ENCODE measurements around the gene SLC17A6. TPM values are rescaled to one million over a fixed set of nuclear protein-coding genes. Genes with fewer than 3 reads are reported as not detected.

The SLC17A6 gene
- total RNA-seq, 2 experiments from 2014 or later: not detected

DNA sequence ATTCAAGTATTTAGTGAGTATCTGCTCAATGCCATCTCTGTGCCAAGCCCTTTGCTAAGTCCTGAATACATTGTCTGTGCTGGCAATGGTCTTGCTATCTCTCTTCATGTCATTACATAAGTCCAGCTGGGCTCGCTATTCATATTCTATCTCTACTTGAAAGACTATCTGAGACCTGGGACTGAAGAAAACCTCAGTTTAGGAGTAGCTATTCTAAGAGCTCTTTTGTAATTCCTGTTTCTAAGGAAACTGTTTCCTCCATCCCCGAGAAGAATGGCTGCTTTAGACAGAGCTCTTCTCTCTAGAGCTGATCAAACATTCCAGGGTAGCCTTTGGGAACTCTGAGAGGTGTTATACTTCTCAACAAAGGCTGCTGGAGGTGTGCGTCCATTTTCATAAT is 33.0 kb downstream of the SLC17A6 start:
- ATAC-seq (ENCODE audit: poor library complexity) (no peak), DNase-seq (no peak)
- CTCF ChIA-PET: no interaction called here
- H3K4me3 Mint-ChIP-seq: no peak overlapping the region
- no peaks in the 10 kb centered on the region for H3K27me3 ChIP-seq (ENCODE audit: control insufficient read depth in 1 of 2, insufficient read depth in 2 of 2, low read length in 2 of 2)
- TF ChIP-seq, protein P1, sequence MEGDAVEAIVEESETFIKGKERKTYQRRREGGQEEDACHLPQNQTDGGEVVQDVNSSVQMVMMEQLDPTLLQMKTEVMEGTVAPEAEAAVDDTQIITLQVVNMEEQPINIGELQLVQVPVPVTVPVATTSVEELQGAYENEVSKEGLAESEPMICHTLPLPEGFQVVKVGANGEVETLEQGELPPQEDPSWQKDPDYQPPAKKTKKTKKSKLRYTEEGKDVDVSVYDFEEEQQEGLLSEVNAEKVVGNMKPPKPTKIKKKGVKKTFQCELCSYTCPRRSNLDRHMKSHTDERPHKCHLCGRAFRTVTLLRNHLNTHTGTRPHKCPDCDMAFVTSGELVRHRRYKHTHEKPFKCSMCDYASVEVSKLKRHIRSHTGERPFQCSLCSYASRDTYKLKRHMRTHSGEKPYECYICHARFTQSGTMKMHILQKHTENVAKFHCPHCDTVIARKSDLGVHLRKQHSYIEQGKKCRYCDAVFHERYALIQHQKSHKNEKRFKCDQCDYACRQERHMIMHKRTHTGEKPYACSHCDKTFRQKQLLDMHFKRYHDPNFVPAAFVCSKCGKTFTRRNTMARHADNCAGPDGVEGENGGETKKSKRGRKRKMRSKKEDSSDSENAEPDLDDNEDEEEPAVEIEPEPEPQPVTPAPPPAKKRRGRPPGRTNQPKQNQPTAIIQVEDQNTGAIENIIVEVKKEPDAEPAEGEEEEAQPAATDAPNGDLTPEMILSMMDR (IDR thresholded peaks at IDR 0.05): no peak
- no peaks in the 10 kb centered on the region for H3K9me3 ChIP-seq (ENCODE audit: control insufficient read depth in 1 of 2, insufficient read depth in 1 of 2, low read length in 2 of 2)
- intact Hi-C loops (cut with DNase I, micrococcal nuclease): no loop called here
- POLR2A ChIA-PET: interaction anchor here (0.6 kb wide), 1 partner anchor 1546 kb away, joined by 3 read pairs; no protein-coding TSS in a partner anchor
- H3K4me3 ChIP-seq (ENCODE audit: low read length): no peak overlapping the region
- no peaks in the 10 kb centered on the region for H3K4me1 Mint-ChIP-seq (ENCODE audit: low read depth)
- no peaks in the 10 kb centered on the region for H3K36me3 ChIP-seq (ENCODE audit: insufficient read depth, low read length)
- H3K27ac ChIP-seq (ENCODE audit: low read depth in 1 of 2, low read length in 2 of 2): no peak overlapping the region
- H3K27me3 Mint-ChIP-seq: peaks cover 5% of the 10 kb centered on the region
- H3K27ac Mint-ChIP-seq: no peak overlapping the region
- H3K4me1 ChIP-seq (ENCODE audit: insufficient read depth, low read length): no peaks in the 10 kb centered on the region
- no peaks in the 10 kb centered on the region for H3K36me3 Mint-ChIP-seq (ENCODE audit: low read depth)
- no peaks in the 10 kb centered on the region for H3K9me3 Mint-ChIP-seq

DNA sequence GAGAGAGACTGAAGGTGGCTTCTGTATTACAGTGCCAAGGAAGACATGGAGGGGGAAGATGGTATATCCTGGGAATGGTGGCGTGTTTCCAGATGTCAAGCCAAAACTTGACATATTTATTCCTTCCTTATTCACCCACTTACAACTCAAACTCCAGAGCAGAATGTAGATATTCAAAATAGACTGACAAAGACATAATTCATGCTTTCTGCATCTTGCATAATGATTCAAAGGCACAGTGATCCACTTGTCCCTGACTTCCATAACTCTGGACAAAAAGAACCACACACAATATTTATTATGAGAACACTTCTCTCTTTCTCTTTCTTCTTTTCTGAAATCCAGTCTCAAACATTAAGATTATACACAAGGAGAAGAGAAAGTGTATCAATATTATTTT is 48.9 kb downstream of the SLC17A6 start:
- Histone ChIP-seq H3K27ac (ENCODE audit: low read depth in 1 of 2, low read length in 2 of 2) (no peak overlapping the region), H3K4me3 (ENCODE audit: low read length) (no peak overlapping the region), H3K27me3 (ENCODE audit: control insufficient read depth in 1 of 2, insufficient read depth in 2 of 2, low read length in 2 of 2) (no peaks in the 10 kb centered on the region), H3K9me3 (ENCODE audit: control insufficient read depth in 1 of 2, insufficient read depth in 1 of 2, low read length in 2 of 2) (no peaks in the 10 kb centered on the region), H3K4me1 (ENCODE audit: insufficient read depth, low read length) (no peaks in the 10 kb centered on the region), H3K36me3 (ENCODE audit: insufficient read depth, low read length) (no peaks in the 10 kb centered on the region)
- intact Hi-C loops (cut with DNase I, micrococcal nuclease): no loop called here
- Mint-ChIP-seq H3K27me3 (peaks cover 31% of the 10 kb centered on the region), H3K4me1 (ENCODE audit: low read depth) (no peaks in the 10 kb centered on the region), H3K4me3 (no peak overlapping the region), H3K36me3 (ENCODE audit: low read depth) (no peaks in the 10 kb centered on the region), H3K9me3 (no peaks in the 10 kb centered on the region), H3K27ac (no peak overlapping the region)
- TF ChIP-seq, protein P1 (IDR thresholded peaks at IDR 0.05): no peak
- ChIA-PET CTCF (no interaction called here), POLR2A (no interaction called here)
- ATAC-seq (ENCODE audit: poor library complexity): no peak
- DNase-seq: no peak

DNA sequence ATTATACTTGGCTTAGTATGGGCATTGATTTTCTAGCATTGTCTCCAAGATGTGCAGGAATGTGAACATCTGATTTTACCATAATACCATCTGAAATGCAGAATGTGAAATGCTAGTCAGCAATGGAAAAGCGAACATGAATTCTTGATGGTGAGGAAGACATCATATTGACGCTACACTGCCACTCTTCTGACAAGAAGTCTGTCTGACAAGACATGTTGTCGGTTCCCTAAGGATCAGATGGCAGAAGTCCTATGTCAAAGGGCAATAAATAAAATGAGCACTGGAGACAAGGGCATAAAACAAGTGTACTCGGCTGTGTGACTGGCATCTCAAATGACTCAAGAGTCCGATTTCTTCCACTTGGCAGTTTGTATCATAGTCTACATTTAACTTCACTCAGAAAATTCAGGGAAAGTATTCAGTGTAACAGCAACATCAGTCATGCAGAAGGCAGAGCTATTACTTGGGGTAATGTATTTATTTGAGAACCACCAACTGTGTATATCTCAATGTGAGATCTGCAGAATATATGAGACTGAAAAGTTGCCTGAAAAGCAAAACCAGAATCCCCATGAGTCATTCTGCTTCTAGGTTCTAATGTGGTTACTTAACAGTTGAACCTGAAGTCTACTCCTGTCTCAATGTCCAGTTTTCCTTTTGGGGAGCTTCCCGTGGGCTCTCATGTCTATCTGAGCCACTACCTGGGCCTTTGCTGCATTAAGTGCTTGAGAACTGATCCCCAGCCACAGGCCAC is 51.5 kb downstream of the SLC17A6 start:
- no peaks in the 10 kb centered on the region for H3K9me3 Mint-ChIP-seq
- H3K4me1 ChIP-seq (ENCODE audit: insufficient read depth, low read length): no peaks in the 10 kb centered on the region
- no peaks in the 10 kb centered on the region for H3K9me3 ChIP-seq (ENCODE audit: control insufficient read depth in 1 of 2, insufficient read depth in 1 of 2, low read length in 2 of 2)
- CTCF ChIA-PET: no interaction called here
- no peak overlapping the region for H3K27ac ChIP-seq (ENCODE audit: low read depth in 1 of 2, low read length in 2 of 2)
- H3K27me3 Mint-ChIP-seq: peaks cover 38% of the 10 kb centered on the region
- H3K27me3 ChIP-seq (ENCODE audit: control insufficient read depth in 1 of 2, insufficient read depth in 2 of 2, low read length in 2 of 2): no peaks in the 10 kb centered on the region
- TF ChIP-seq, protein P1 (IDR thresholded peaks at IDR 0.05): no peak
- DNase-seq (no peak), ATAC-seq (ENCODE audit: poor library complexity) (no peak)
- H3K36me3 ChIP-seq (ENCODE audit: insufficient read depth, low read length): no peaks in the 10 kb centered on the region
- no peaks in the 10 kb centered on the region for H3K36me3 Mint-ChIP-seq (ENCODE audit: low read depth)
- H3K4me3 ChIP-seq (ENCODE audit: low read length): no peak overlapping the region
- no peak overlapping the region for H3K4me3 Mint-ChIP-seq
- POLR2A ChIA-PET: no interaction called here
- no peak overlapping the region for H3K27ac Mint-ChIP-seq
- intact Hi-C loops (cut with DNase I, micrococcal nuclease): no loop called here
- H3K4me1 Mint-ChIP-seq (ENCODE audit: low read depth): no peaks in the 10 kb centered on the region

All from CD4-positive, alpha-beta T cell (primary cell).